Keratinocyte (primary cell): ENCODE data around the gene CLRN1. TPM values are rescaled to one million over a fixed set of nuclear protein-coding genes. Genes with fewer than 3 reads are reported as not detected.

Experiments used
- DNase-seq: peaks from one replicate; pipeline ENCODE4 v3.0.0-alpha.2; 2011; ENCODE audit warnings: low read depth, missing footprints, low spot score
- FAIRE-seq: peaks from 2 replicates; lab custom pipeline; 2011; peaks lifted over from hg19 to GRCh38; lab: Jason Lieb, UNC
- H2AFZ ChIP-seq: 2 replicates; pipeline ENCODE4 v1.6.0; 2012; ENCODE audit warnings: low read length, control low read depth, inconsistent platforms; ENCODE audit not compliant: control insufficient read depth
- H3K27ac ChIP-seq: 2 replicates; pipeline ENCODE4 v1.5.1; 2011; ENCODE audit warnings: low read length; ENCODE audit not compliant: control insufficient read depth, insufficient read depth
- H3K27me3 ChIP-seq: 3 replicates; pipeline ENCODE4 v1.6.0; 2011; ENCODE audit warnings: low read length; ENCODE audit not compliant: control insufficient read depth, insufficient read depth; ENCODE audit errors: extremely low read depth
- H3K36me3 ChIP-seq, 2 experiments: 2 replicates in 1 of 2; 3 replicates in 1 of 2; pipeline ENCODE4 v1.5.1; 2011; ENCODE audit warnings: low read length in 2 of 2, mild to moderate bottlenecking in 1 of 2; ENCODE audit not compliant: control insufficient read depth in 2 of 2, insufficient read depth in 2 of 2; ENCODE audit errors: extremely low read depth in 1 of 2
- H3K4me1 ChIP-seq: 3 replicates; pipeline ENCODE4 v1.5.1; 2011; ENCODE audit warnings: low read length; ENCODE audit not compliant: control insufficient read depth, insufficient read depth; ENCODE audit errors: extremely low read depth
- H3K4me2 ChIP-seq: 3 replicates; pipeline ENCODE4 v1.6.0; 2011; ENCODE audit warnings: low read depth, low read length; ENCODE audit not compliant: control insufficient read depth, insufficient read depth; ENCODE audit errors: extremely low read depth
- H3K4me3 ChIP-seq, 3 experiments: fragments of 200-600 bp in 1 of 3; sonication (generic) in 1 of 3; 2 replicates in 2 of 3; 3 replicates in 1 of 3; pipeline ENCODE4 v1.5.1; 2011 to 2016; ENCODE audit warnings: low read length in 3 of 3, mild to moderate bottlenecking in 3 of 3, control low read depth in 2 of 3, inconsistent platforms in 1 of 3, low read depth in 1 of 3, mixed read lengths in 1 of 3, mixed run types in 1 of 3, moderate library complexity in 1 of 3; ENCODE audit not compliant: control insufficient read depth in 2 of 3, insufficient read depth in 2 of 3; ENCODE audit errors: extremely low read depth in 1 of 3
- H3K79me2 ChIP-seq: 2 replicates; pipeline ENCODE4 v1.6.0; 2012; ENCODE audit warnings: low read length; ENCODE audit not compliant: control insufficient read depth, insufficient read depth
- H3K9ac ChIP-seq: 3 replicates; pipeline ENCODE4 v1.6.0; 2011; ENCODE audit warnings: low read length; ENCODE audit not compliant: control insufficient read depth, insufficient read depth; ENCODE audit errors: extremely low read depth
- H3K9me1 ChIP-seq: 3 replicates; pipeline ENCODE4 v1.6.0; 2011; ENCODE audit warnings: low read length; ENCODE audit not compliant: control insufficient read depth, insufficient read depth; ENCODE audit errors: extremely low read depth
- H3K9me3 ChIP-seq: 2 replicates; pipeline ENCODE4 v1.5.1; 2012; ENCODE audit warnings: low read depth, low read length; ENCODE audit not compliant: control insufficient read depth
- H4K20me1 ChIP-seq: 3 replicates; pipeline ENCODE4 v1.6.0; 2011; ENCODE audit warnings: low read length; ENCODE audit not compliant: control insufficient read depth, insufficient read depth; ENCODE audit errors: extremely low read depth
- EZH2 ChIP-seq: IDR thresholded peaks from one replicate; pipeline ENCODE4 v1.6.1; 2012; ENCODE audit warnings: inconsistent platforms, mild to moderate bottlenecking, low read length, moderate library complexity
- dilution Hi-C: fragments of 300-500 bp; cut with MboI; formaldehyde crosslinking; loops from one replicate; pipeline ENCODE4 v1.7.0; 2020; ENCODE audit warnings: low sequenced_read_pairs; ENCODE audit not compliant: extremely low pct_ligation_motif_present
- polyA plus RNA-seq, 5 experiments: library from polyadenylated mRNA; depleted of rRNA in 3 of 5; stranded (reverse) in 3 of 5; stranded (forward) in 1 of 5; unstranded in 1 of 5; fragments of >200 nt; gene quantifications; 1 replicate in 1 of 5; 2 replicates in 3 of 5; 3 replicates in 1 of 5; pipeline versions ENCODE4 v1.2.1 to v1.2.3, GENCODE V29; 2011 to 2012; ENCODE audit warnings: missing spikeins in 2 of 5, low read depth in 1 of 5, low replicate concordance in 1 of 5
- TF ChIP-seq, protein P1 (sequence below), 3 experiments: IDR thresholded peaks in 1 of 3; conservative IDR thresholded peaks in 1 of 3; optimal IDR thresholded peaks in 1 of 3; 2 replicates in 2 of 3; 3 replicates in 1 of 3; pipeline versions ENCODE3 to v1.5.1; 2011; ENCODE audit warnings: low read length in 3 of 3, mild to moderate bottlenecking in 3 of 3, moderate library complexity in 2 of 3, control low read depth in 1 of 3, inconsistent platforms in 1 of 3; ENCODE audit not compliant: insufficient read depth in 2 of 3; ENCODE audit errors: extremely low read depth in 1 of 3

The CLRN1 gene
- polyA plus RNA-seq, 1 donor (not counting 4 experiments of a cell fraction or from before 2014, with no cell fraction given): not detected

DNA sequence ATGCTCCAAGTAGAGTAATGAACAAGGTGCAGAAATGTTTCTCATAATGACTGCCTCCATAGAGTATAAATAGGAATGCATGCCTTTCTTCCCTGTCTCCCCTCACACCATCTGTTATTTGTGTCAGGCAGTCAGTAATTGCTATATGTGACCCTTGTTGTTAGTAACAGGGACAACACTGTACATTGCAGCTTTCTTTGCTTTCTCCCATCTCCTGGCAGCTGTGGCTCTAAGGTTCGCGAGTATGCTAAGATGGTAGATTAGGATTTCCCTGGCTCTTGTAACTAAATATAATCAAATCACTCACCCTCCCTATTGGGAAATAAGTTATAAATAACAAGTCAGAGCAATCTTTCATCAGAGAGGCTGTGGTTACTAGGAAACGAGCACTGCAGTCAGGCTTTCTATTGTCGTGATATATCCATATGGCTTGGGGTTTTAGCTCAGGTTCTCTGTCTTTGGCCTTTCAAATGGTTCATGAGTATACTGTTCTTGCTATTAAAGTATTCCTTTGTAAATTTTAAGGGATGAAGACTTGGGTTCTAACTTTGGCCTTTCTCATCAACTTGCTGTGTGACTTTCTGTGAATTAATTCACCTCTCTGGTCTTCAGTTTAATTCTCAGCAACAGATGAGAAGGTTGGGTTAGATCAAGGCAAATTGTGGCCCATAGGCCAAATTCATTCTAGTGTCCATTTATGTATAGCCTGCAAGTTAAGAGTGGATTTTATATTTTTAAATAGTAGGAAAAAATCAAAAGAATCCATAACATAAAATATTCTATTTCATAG lies 59.2 kb downstream of the CLRN1 start:
- no peak overlapping the region for H3K4me3 ChIP-seq
- no peaks in the 10 kb centered on the region for H3K79me2 ChIP-seq
- dilution Hi-C loops: no loop called here
- H3K9me3 ChIP-seq: no peaks in the 10 kb centered on the region
- no peak overlapping the region for H3K9ac ChIP-seq
- no peak overlapping the region for H2AFZ ChIP-seq
- H3K4me1 ChIP-seq: no peaks in the 10 kb centered on the region
- no peaks in the 10 kb centered on the region for H4K20me1 ChIP-seq
- FAIRE-seq (no peak), DNase-seq (no peak)
- H3K27ac ChIP-seq: no peak overlapping the region
- TF ChIP-seq EZH2: no peak
- TF ChIP-seq, protein P1, sequence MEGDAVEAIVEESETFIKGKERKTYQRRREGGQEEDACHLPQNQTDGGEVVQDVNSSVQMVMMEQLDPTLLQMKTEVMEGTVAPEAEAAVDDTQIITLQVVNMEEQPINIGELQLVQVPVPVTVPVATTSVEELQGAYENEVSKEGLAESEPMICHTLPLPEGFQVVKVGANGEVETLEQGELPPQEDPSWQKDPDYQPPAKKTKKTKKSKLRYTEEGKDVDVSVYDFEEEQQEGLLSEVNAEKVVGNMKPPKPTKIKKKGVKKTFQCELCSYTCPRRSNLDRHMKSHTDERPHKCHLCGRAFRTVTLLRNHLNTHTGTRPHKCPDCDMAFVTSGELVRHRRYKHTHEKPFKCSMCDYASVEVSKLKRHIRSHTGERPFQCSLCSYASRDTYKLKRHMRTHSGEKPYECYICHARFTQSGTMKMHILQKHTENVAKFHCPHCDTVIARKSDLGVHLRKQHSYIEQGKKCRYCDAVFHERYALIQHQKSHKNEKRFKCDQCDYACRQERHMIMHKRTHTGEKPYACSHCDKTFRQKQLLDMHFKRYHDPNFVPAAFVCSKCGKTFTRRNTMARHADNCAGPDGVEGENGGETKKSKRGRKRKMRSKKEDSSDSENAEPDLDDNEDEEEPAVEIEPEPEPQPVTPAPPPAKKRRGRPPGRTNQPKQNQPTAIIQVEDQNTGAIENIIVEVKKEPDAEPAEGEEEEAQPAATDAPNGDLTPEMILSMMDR (optimal IDR thresholded peaks at IDR 0.05 in 1 of 3, IDR thresholded peaks at IDR 0.05 in 1 of 3, conservative IDR thresholded peaks at IDR 0.05 in 1 of 3; ENCODE audit: extremely low read depth in 1 of 3, insufficient read depth in 2 of 3, low read length in 3 of 3): no peak
- no peaks in the 10 kb centered on the region for H3K27me3 ChIP-seq
- no peaks in the 10 kb centered on the region for H3K36me3 ChIP-seq
- H3K9me1 ChIP-seq: no peaks in the 10 kb centered on the region
- no peak overlapping the region for H3K4me2 ChIP-seq

DNA sequence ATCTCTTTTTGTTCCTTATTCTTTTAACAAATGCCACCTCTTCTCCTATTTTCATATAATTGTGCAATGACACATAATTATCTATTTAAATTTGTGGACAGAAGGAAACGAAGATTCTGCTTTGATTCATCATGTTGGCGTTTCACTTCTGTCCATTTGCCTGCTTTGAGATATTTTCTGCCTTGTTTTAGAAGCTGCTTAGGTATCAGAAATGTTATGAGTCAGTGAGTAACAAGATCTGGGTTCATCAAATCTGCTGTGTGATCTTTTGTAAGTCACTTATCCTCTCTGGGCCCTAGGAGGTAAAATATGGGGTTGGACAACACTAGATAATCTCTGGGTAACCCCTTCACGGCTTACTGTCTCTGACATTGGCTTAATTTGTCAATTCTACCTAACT lies 60.0 kb downstream of the CLRN1 start:
- no peaks in the 10 kb centered on the region for H3K4me1 ChIP-seq
- no peaks in the 10 kb centered on the region for H3K9me1 ChIP-seq
- H3K9ac ChIP-seq: no peak overlapping the region
- FAIRE-seq (no peak), DNase-seq (no peak)
- no peak overlapping the region for H3K4me3 ChIP-seq
- no peaks in the 10 kb centered on the region for H3K36me3 ChIP-seq
- no peaks in the 10 kb centered on the region for H4K20me1 ChIP-seq
- H3K4me2 ChIP-seq: no peak overlapping the region
- no peak overlapping the region for H3K27ac ChIP-seq
- no peak for TF ChIP-seq EZH2
- TF ChIP-seq, protein P1 (optimal IDR thresholded peaks at IDR 0.05 in 1 of 3, IDR thresholded peaks at IDR 0.05 in 1 of 3, conservative IDR thresholded peaks at IDR 0.05 in 1 of 3; ENCODE audit: extremely low read depth in 1 of 3, insufficient read depth in 2 of 3, low read length in 3 of 3): no peak
- H3K9me3 ChIP-seq: no peaks in the 10 kb centered on the region
- no peaks in the 10 kb centered on the region for H3K79me2 ChIP-seq
- no peak overlapping the region for H2AFZ ChIP-seq
- dilution Hi-C loops: no loop called here
- H3K27me3 ChIP-seq: peaks cover 4% of the 10 kb centered on the region
